ENCODE results near the gene WDR86.
A peak's percentile ranks its signal among the peaks of the same experiment; 100 is the strongest.

Gene WDR86

DNA sequence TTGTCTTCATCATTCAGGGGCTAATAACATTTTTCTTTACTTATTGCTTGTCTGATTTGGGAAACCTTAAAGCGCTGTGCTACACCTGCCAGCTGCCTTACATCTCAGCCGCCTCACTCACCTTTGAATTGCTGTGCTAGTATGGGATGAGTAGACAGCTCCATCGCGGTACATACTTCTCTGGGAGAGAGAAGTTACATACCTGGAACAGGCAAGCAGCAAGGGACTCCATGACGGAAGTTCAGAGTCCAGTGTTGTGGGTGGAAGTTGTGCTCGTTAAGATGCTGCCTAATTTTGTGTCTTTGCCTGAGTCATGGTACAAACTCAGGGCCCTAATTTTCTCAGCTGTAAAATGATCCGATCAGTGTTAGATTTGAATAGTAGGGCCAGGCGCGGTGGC lies 66.3 kb downstream of the WDR86 start:
- FAIRE-seq, result no peak
- DNase-seq (ENCODE audit: insufficient read length, low spot score), result no peak
- TF ChIP-seq, protein P1, sequence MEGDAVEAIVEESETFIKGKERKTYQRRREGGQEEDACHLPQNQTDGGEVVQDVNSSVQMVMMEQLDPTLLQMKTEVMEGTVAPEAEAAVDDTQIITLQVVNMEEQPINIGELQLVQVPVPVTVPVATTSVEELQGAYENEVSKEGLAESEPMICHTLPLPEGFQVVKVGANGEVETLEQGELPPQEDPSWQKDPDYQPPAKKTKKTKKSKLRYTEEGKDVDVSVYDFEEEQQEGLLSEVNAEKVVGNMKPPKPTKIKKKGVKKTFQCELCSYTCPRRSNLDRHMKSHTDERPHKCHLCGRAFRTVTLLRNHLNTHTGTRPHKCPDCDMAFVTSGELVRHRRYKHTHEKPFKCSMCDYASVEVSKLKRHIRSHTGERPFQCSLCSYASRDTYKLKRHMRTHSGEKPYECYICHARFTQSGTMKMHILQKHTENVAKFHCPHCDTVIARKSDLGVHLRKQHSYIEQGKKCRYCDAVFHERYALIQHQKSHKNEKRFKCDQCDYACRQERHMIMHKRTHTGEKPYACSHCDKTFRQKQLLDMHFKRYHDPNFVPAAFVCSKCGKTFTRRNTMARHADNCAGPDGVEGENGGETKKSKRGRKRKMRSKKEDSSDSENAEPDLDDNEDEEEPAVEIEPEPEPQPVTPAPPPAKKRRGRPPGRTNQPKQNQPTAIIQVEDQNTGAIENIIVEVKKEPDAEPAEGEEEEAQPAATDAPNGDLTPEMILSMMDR (IDR thresholded peaks at IDR 0.05; ENCODE audit: insufficient read depth, missing control alignments), result no peak

DNA sequence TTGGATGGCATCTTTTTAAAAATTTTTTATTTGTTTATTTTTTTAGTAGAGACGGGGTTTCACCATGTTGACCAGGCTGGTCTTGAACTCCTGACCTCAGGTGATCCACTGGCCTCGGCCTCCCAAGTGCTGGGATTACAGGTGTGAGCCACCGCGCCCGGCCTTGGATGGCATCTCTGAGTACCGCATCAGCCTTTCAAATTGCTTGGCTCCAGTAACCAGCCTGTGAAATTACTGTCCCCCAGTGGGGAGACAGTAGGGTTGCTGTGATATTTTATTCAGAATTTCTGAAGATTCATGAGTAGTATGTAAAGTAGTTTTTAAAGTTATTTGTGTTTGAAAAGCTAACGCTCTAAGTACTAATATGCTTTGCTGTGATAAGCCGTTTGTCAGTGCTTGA lies 67.0 kb downstream of the WDR86 start:
- FAIRE-seq (no peak), DNase-seq (ENCODE audit: insufficient read length, low spot score) (no peak)
- TF ChIP-seq, protein P1 (IDR thresholded peaks at IDR 0.05; ENCODE audit: insufficient read depth, missing control alignments), result no peak

DNA sequence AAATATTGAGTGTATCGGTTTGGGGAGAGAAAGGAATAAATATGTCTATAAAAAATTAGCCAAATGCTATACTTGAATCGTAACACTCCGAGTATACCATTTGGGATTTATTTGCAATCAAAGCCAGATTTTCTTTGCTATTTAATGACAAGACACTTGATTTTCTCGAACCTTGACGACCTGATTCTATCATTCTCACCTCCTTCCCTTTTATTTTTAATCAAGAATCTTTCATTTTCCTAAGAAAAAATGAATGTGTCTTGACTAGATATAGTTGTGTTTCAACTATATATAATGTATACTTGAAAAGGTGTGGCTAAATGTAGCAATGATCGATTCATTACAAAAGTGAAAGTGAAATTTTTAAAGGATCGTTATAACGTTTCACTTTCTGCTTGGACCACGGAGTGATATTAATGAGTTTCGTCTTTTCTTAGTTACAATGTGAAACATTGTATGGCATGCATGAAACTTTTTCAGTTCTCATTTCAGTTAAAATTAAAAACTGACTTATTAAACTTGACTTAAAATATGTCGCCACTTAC lies 67.7 kb downstream of the WDR86 start:
- no peak for DNase-seq (ENCODE audit: insufficient read length, low spot score)
- FAIRE-seq, result no peak
- TF ChIP-seq, protein P1 (IDR thresholded peaks at IDR 0.05; ENCODE audit: insufficient read depth, missing control alignments), result no peak

DNA sequence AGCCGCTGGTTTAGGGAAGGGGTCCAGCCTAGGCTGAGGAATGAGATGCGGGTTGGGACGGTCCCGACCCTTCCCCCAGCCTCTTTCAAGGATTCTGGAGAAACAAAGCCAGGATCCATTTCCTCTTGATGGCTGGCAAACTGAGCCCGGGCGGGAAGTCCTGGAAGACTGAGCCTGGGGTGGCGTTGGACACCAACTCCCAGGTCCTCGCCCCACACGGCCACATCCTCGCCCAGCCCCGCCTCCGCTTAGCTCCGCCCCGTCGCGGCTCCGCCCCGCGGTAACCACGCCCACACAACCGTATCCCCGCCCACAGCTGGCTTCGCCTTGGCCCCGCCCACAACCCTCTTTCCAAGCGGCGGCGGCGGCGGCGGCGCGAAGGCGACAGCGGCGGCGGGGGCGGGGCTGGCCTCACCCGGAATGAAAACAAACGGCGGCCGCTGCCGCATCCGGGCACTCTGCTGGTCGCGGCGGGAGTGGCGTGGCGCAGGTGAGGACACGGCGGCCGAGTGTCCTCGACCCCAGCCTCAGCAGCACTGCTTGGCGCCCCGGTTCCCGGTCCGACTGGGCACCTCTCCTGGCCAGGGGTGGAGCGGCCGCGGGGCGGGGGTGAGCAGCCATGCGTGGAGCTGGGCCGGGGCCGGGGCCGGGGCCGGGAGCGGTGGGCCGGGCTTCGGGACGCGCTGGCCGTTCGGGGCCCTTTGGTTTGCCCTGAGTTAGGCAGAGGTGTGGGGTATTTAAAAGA lies 68.3 kb downstream of the WDR86 start, which contains the start of gene NUB1:
Gene NUB1, plus strand, starts transcription at position 456 of the 745 bp plus-strand sequence. CDS start 3,538 bp downstream, outside the sequence.
- no peak for FAIRE-seq
- peak; percentile 81 for DNase-seq (ENCODE audit: insufficient read length, low spot score)
- TF ChIP-seq, protein P1 (IDR thresholded peaks at IDR 0.05; ENCODE audit: insufficient read depth, missing control alignments), result no peak

DNA sequence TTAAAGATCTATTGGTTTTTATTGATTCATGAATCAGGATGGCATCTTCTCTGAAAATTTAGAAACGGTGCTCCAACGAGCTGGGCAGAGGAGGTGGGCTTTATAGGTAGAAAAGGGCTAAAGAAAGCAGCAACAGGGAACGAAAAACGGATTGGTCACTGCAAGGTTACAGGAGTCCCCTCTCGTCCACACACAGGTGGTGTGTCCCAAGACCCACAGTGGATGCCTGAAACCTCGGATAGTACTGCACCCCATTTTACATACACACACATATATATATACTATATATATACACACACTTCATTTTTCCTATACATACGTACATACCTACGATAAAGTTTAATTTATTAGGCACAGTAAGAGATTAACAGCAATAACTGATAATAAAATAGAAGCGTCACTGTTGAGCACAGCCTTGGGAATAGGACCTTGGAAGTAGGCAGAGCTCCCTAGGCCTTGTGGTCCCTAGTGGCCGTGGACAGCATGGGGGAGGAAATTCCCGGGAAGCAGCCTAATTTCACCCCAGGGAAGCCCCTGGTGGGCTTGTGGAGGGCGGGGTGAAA lies 69.0 kb downstream of the WDR86 start:
- FAIRE-seq, result no peak
- TF ChIP-seq, protein P1 (IDR thresholded peaks at IDR 0.05; ENCODE audit: insufficient read depth, missing control alignments), result no peak
- no peak for DNase-seq (ENCODE audit: insufficient read length, low spot score)

DNA sequence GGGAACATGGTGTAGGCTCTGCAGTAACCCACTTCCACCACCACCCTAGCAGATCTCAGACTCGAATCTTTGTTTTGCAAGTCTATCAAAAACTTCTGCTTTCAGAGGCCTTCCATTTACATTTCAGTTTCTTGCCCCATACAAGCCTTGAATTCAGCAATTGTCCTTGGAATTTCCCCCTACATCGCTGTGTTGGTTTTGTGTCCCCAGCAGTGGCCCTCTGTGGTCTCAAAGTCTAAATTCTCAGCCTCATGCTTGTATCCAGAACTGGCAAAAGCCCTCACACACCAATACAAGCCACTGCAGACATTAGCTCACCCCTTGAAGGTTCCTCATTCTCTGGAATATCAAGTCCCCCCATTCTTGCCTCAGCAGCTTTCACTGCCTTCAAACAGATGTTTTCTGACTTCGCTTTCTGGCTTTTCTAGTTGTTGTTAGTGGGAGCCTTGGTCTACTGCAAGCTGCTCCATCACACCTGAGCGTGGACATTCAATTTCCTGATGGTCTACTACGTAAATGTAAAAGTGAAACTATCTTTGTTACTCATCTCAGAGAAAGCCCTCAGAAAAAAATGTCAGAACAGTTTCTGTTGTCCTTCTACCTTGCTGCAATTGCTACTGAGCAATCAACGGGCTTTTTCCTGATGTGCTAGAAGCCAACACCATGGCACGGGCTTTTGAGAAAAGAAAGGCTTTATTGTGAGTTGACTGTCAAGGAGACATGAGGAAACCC lies 70.0 kb downstream of the WDR86 start:
- no peak for FAIRE-seq
- TF ChIP-seq, protein P1 (IDR thresholded peaks at IDR 0.05; ENCODE audit: insufficient read depth, missing control alignments), result no peak
- DNase-seq (ENCODE audit: insufficient read length, low spot score), result no peak
